ENCODE data around the gene SLC17A6.

SLC17A6 gene

DNA sequence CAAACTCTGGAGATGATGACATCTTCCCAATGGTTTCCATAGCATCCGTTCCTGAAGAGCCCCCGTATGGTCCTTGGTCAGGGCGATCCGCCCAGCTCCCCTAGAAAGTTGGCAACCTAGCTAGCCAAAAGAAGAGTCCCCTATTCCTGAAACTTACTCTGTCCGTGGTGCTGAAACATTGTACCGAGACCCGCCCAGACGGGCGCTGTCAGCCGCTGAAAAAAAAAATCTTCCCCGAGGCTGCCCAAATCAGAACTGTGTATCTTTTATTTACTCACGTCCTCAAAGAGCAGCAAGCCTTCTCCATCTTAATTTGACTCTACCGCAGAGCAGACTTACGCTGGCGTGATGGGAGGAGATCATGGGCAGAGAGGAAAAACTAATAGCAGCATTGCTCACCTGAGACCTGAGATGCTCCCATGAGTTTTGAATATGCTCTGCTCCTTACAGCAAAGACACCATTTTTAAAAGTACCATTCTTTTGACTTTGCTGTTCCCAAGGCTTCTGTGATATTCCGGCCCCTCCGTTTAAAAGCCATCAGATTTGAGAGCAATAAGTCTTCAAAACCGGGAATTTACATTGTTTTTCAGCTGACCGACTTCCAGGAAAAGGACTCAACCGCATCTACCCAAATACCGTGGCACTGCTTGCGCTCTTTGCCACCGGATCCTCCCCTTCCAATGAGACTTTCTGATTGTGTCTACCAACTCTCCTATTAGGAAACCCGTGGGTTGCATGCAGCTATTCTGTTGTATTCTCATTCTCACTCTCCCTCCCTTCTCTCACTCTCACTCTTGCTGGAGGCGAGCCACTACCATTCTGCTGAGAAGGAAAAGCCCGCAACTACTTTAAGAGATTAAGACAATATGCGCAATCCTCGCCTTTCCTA is at the start of gene SLC17A6:
Gene SLC17A6, plus strand, starts transcription at position 786 of the 890 bp plus-strand sequence. CDS start 153 bp downstream, outside the sequence.
- no peak for FAIRE-seq

DNA sequence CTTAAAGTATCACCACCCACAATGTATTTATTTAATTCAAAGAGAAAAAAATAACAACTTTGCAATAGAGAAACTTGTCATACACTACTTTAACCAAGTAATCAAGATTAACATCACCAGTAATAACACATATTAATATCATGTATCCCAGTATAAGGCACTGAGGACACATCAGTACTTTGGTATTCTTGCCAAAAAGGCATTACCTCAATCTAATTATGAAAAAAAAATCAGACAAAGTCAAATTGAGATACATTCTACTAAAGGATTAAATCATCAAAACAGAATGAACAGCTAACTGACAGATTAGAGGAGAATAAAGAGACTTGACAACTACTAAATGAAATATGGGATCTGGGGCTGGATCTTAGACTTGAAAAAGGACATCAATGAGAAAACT is 35.8 kb upstream of the SLC17A6 start:
- no peak for FAIRE-seq

- peak; percentile 85 for FAIRE-seq
These were observed 33.7 kb upstream of the SLC17A6 start for GRCh38 chr11:22304337-22304961.

DNA sequence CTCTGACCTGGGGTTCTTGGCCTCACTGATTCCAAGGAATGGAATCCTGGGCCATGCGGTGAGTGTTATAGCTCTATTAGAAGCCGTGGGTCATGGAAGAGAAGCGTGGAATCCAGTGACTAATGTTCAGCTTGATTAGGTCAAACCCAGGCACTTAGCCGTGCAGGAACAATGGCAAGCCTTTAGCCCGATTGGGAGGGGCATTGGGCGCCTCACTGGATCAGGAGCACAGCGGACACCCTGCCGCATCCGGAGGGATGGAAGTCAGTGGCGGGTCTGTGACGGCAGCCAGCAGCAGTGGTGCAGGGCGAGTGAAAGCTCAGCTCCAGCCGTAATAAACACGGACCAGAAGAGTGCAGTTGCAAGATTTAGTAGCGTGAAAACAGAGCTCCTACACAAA is 20.5 kb upstream of the SLC17A6 start:
- FAIRE-seq = no peak

- no peak for FAIRE-seq
These were observed 6.4 kb upstream of the SLC17A6 start for GRCh38 chr11:22331771-22332170.

DNA sequence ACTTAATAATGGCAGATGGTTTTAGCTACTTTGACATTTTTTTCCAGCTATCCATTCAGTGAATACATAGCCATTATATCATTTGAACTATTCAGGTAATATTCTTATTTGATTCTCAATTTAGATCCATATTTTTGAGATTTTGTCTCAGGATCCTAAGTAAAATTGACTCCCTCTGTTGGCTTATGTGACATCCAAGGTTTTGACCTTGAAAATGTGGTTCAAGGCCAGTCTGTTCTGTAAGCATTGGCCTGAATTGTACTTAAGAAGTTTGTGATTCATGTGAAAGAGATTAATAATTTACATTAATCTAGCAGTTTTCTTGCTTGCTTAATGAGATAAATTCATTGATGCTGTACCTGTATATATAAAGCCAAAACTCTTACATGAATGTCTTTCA is 1.6 kb upstream of the SLC17A6 start:
- no peak for FAIRE-seq

DNA sequence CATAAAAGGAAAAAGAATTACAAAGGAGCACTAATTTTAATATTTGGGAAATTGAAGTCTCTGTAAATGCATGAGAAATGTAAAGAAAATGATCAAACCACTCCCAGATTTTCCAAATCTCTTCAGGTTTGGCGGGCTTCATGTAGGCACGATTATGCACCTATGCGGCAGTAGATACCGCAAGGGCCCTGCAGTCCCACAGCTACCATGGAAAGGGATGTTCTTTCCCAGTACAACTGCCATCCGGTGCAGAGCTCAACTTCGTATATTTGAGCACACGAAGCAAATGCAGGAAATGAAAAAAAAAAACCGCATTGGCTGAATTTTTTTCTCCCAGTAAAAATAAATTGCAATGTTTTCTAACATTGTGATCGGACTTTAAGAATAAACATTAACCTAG is 1.4 kb downstream of the SLC17A6 start:
- no peak for FAIRE-seq

DNA sequence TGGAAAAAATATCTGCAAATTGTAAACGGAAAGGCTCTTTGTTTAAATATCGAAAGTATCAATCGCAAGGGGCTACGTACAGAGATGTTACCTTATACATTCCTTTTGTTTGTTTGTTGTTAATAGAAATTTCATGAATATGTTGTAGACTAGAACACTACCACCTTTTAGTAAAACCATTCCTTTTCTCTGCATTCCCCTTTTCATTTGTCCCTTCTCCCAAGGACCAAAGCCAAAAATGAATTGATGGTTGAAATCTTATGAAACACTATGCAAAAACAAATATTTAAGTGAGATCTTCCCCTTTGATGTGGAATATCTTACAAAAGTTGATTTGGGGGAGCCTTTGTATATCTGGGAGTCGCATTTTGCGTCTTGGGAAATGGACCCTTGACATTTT is 2.1 kb downstream of the SLC17A6 start:
- FAIRE-seq = no peak

DNA sequence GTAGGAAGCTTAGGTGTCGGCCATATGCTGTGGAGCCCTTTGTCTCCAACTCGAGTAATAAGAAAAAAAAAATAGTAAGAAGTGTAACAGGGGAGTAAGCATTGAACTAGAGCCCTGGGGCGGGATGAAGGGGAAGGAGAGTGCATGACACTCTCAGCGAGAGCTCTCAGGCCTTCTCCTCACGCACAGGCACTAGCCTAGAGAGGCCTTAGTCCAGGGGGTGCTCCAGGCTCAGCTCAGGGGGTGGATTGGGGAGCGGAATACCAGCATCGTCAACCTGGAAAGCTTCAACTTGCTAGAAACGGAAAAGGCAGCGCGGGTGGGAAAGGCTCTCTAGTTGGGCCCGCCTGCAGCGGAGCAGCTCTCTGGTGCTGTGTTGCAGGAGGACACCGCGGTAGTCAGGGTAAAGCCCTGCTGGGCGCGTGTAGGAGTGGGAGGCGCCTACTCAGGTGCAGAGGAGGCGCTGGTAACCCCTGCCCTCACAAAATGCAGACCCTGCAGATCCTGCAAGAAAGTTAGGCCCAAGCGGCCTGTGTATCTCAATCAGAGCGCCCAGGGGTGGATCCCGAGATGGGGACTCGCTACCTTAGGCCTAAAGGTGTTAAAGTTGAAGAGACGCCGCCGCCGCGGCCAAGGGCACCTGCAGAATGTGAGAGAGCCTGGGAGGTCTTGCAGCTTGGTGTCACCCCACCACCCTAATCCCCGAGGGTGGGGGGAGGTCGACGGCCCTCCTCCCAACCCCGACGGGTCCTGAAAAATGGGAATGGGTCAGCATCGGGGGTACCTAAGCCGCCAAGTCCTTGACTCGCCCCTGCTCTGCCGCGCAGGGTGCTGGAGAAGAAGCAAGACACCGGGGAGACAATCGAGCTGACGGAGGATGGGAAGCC is 2.8 kb downstream of the SLC17A6 start:
- no peak for FAIRE-seq

DNA sequence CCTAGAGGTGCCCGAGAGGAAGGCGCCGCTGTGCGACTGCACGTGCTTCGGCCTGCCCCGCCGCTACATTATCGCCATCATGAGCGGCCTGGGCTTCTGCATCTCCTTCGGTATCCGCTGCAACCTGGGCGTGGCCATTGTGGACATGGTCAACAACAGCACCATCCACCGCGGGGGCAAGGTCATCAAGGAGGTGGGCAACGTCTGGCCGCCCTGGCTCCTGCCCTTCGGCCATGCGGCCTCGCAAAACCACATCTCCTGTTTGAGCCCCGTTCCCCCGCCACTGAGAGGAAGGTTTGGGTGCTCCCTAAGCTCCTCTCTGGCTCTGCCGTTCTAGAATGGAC is 3.4 kb downstream of the SLC17A6 start:
- FAIRE-seq = no peak

- no peak for FAIRE-seq
These were observed 4.2 kb downstream of the SLC17A6 start for GRCh38 chr11:22342211-22343031.

DNA sequence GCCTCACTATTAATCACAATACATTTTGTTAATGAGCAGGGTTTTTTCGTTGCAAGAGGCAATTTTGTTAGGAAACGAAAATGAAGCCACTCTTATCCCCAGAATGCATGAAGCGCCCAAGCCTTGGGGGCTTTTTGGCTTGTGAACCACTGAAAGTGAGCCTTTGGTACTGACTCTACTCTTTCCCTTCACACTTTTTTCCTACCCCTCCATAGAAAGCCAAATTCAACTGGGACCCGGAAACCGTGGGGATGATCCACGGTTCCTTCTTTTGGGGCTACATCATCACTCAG is 4.8 kb downstream of the SLC17A6 start:
- FAIRE-seq = no peak

- FAIRE-seq = no peak
These were observed 5.3 kb downstream of the SLC17A6 start for GRCh38 chr11:22343371-22344032.

DNA sequence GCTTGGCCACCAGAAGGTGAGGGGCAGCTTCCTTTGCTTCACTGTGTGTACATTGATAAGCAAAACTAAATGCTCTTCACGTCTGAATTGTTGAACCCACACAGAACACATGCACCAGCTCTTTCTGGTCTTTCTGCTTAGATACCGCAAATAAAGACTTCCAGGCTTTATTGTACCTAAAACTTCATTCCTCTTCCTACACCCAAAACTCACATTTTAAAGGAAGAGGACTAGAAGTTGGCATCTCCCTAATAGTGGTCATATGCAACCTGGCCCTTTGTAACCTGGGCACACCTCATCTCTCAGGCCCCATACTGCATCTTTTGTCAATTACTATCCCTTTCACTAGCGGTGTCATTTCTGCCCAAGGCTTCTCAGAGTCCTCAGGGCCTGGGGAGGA is 5.9 kb downstream of the SLC17A6 start:
- FAIRE-seq = no peak

DNA sequence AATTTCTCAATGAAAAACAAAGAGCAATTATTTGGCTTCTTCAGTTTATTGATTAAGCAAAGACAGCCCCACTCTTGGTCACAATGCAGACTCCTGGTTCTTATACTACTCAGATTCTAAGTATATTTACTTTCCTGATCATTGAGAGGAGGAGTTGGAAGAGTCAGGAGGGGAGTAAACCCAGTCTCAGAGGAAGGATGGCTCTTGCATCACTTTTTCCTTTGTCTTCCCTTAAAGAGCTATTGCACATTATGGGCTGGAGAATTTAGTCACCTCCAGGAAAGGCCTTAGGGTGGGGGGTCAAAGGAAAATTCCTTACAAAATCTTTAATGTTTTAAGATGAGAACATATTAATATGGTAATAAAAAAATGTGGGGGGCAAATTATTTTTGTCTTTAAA is 8.1 kb downstream of the SLC17A6 start:
- no peak for FAIRE-seq

DNA sequence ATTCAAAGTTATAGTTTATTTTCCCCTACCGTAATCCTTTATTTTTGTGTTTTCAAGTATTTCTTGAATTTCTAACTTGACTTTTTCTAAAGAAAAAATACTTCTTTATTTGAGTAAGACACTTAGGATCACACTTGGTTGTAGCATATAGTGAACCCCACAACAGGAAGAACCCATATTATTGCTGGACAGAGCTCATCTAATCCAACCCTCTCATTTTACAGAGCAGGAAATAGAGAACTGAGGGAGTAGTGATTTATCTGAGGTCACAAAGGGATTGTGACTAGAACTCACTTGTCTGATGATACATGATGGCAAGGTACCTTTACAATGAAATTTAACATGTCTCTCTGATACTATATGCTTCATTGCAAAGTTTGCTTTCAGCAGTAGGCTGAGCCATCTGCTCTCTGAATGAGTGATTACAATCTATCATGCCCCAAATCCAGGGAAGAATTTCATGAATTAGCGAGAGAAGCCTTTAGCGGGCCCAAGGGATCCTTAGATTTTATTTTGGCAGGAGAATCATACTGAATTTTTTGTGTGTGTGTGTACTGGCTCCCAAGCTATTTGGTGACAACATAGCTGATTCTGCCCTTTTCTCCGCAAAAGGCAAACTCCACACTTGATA is 9.8 kb downstream of the SLC17A6 start:
- FAIRE-seq = no peak

- no peak for FAIRE-seq
These were observed 11.3 kb downstream of the SLC17A6 start for GRCh38 chr11:22349491-22349890.

- FAIRE-seq = no peak
These were observed 21.1 kb downstream of the SLC17A6 start for GRCh38 chr11:22359295-22359694.

DNA sequence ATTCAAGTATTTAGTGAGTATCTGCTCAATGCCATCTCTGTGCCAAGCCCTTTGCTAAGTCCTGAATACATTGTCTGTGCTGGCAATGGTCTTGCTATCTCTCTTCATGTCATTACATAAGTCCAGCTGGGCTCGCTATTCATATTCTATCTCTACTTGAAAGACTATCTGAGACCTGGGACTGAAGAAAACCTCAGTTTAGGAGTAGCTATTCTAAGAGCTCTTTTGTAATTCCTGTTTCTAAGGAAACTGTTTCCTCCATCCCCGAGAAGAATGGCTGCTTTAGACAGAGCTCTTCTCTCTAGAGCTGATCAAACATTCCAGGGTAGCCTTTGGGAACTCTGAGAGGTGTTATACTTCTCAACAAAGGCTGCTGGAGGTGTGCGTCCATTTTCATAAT is 33.0 kb downstream of the SLC17A6 start:
- FAIRE-seq = no peak

- no peak for FAIRE-seq
These were observed 48.9 kb downstream of the SLC17A6 start for GRCh38 chr11:22387126-22387525.

GRCh38 chr11:22389526-22390282 is 51.5 kb downstream of the SLC17A6 start:
- FAIRE-seq = no peak

All from G401.6 (cell line).